HK-2 (cell line): ENCODE results near the gene KIF26B.
A peak's percentile ranks its signal among the peaks of the same experiment; 100 is the strongest.
"Not testable (repeated sequence)": the region's sequence is repeated elsewhere in the genome, so short reads cannot be mapped to it uniquely, and the experiment has no call there.

ENCODE experiments used
- DNase-seq: peaks from one replicate; pipeline ENCODE4 v3.0.0-alpha.2; 2018; ENCODE audit not compliant: unreplicated experiment

KIF26B gene

DNA sequence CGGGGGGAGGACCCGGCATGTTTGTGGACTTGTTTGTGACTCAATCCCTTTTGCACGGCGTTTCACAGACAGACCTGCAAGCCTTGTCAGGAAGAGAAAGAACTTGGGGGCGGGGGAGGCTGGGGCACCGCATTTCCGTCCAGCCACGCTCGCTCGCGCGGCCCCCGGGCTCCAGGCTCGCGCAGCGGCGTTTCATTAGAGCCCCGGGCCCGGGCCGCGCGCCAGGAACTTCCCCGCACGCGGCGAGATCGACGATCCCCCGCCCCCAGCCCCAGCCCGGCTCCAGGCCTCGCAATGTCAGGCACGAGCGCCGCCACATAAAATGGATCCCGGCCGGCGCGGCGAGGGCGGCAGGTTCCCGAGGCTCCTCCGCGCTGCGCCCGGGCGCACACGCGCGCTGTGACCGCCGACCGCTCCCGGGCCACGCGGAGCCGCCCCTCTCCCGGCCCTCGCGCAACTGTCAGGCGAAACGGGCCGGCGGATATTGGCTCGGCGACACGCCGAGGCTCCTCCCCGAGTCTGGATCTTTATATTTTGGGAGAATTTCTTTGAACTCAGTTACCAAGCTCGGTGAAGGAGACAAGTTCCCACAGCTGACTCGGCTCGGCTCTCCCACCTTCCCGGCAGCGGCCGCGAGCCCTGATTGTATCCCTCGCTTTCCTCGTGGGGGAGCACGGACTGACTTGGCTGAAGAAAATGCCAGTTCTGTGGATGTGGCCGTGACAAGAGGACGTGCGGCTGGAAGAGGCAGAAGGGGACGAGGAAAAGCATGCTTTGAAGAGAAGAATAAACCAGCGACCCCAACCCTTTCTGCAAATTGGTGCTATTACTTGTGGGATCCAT is at the start of gene KIF26B:
Gene KIF26B (plus strand): TSS at position 557 of the 843 bp plus-strand sequence. CDS start 440 bp downstream, outside the sequence.
- peak; percentile 80 for DNase-seq

DNA sequence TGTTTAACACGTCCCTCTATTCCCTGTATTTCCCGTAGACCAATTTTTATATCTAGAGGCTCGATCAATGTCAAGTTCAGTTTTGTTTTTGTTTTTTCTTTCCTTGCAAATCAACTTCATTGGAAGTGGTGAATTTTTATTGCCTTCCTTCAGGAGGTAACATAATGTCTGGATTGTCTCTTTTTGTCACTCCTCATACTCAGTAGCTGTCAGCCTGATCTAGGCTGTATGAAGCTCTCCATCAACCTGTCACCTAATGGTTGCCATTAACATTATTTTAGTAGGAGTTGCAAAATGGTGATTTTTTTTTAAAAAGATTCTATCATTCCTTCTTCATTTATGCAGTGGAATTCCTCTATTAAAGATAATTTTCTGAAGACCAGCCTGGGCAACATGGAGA is 49.7 kb upstream of the KIF26B start:
- DNase-seq, result no peak

DNA sequence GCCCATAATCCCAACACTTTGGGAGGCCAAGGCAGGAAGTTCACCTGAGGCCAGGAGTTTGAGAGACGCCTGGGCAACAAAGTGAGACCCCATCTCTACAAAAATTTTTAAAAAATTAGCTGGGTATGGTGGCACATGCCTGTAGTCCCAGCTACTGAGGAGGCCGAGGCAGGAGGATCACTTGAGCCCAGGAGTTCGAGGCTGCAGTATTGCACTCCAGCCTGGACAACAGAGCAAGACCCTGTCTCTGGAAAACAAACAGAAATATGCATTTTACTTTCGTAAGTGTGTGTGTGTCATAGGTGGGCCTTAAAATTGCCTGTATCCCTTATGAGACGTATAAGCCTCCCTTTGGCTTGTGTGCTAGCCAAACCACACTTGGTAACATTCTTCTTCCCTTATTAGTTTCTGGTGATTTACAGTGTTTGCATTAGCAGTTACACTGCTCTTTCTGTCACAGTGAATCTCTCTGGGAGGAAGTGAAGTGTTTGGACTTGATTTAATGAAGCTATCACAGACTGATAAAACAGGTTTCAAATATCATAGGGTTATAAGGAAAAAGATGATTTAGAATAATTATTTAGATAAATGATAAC is 48.9 kb upstream of the KIF26B start:
- DNase-seq, result no peak

DNA sequence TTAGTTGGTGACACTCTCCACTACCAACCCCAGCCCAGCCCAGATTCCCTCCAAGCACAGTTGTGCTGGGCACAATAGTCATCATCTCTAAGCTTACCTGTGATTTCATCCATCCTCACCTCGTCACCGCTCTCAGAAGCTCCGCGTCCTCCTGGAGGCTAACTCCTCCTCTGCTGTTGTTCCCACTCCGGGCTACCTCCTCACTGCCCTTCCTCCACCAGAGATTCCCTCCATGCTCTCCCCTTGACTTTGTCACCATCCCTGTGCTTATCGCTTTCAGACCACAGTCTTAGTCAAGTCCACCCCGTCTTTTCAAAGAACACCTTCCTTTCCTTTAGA is 47.0 kb upstream of the KIF26B start:
- no peak for DNase-seq

DNA sequence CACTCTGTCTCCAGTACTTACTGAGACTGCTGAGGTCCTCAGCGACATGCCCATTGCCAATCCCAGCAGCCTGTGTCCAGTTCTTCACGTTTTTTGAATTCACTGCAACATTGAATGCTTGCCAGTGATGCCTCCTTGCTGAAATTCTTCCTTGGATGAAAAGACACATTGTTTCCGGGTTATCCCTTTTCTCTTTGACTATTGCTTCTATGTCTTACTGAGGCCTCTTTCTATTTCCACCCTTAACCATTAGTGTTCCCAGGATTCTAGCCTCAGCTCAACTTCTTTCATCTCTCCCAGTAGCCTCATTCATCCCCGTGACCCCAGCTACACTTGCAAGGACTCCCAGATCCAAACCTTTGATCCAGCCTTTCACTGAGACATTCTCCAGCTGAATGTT is 46.5 kb upstream of the KIF26B start:
- DNase-seq, result no peak

DNA sequence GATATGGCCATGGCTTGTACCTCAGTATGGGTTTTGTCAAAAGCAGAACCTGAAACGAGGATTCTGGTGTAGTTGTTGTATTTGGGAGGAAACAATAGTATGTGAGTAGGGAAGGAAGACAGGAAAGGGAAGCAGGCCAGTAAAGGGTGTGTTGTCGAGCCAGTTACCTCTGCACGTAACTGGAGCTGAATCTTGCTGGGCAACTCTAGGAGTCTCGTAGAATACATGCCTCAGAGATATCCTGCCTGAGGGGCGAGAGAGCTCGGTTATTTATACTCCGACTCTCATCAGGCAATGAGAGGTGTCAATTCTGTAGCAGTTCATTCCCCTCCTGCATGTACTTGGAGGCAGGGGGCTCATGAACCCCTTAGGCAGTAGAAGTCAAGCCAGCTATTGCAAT is 45.9 kb upstream of the KIF26B start:
- no peak for DNase-seq

DNA sequence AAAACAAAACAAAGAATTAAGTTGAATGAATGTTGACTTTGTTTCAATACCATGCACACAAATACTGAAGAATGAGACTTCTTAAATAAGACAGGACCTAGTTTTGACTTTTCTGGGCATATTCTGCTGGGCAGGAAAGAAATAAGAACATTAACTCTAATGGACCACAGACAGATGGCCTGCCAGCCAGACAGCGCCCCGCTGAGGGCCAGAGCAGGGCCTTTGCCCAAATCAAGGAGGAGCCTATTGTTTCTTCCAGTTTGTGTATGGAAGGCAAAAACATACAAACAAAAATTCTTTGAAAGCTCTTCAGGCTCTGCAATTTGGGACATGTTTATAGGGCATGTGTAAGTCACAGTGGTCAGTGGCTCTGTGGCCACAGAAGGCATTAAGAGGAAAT is 44.4 kb upstream of the KIF26B start:
- DNase-seq, result no peak

DNA sequence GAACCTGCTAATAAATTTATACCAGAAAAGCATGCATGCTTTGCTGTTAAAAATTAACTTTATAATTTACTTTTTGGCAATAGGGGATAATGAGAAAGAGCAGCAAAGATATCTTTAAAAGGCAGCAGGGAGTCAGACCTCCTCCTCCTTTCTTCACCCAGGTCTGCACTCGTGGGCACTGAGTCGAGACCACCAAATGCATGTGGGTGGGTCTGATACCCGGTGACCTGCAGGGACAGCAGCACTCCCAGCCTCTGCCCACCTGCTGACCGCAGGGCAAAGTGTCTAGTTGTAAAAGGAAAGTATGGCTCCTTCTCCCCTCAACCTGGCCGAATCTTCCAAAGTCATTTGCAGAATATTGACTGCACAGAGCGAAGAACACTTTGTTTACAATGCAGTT is 43.7 kb upstream of the KIF26B start:
- no peak for DNase-seq

DNA sequence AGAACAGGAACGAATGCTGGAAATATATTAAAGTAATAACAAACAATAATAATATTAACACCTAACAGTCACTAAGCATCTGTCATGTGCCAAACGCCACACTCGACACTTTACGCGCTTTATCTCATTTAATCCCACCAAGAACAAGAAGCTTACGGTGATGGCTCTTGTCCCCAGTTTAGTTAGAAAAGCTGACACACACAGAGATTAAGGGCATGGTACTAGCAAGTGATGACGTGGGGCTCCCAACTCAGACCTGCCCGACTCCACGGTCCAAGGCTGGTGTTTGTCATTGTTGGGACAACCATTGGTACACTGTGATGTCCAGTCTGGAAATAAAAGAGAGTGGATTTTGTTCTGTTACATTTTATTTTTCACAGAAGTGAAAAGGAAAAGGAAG is 41.1 kb upstream of the KIF26B start:
- DNase-seq, result no peak

DNA sequence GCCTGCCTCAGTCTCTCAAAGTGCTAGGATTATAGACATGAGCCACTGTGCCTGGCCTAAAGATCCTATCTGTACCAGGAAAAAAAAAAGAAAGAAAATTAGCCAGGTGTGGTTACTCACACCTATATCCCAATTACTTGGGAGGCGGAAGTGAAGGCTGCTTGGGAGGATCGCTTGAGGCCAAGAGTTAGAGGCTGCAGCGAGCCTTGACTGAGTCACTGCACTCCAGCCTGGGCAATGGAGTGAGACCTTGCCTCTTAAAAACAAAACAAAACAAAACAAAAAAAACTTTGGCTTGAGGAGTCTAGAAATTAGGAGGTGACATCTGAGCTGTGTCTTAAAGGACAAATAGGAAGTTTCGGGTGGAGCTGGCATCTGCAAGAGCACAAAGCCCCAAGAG is 38.7 kb upstream of the KIF26B start:
- no peak for DNase-seq

DNA sequence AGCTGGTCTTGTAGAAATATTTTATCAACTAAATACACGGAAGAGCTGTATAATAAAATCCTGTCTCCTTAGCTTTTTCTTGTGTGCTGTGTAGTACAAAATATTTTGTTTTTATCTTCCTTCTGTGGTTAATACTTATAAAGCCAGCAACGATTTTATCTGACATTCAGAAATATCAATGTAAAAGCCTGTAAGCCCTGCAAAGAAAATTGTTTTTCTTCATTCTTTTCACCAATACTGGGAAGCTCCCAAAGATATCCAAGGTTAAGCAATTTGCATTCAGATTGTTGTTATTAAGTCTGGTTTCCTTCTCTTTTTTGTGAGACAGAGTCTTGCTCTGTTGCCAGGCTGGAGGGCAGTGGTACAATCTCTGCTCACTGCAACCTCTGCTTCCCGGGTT is 38.0 kb upstream of the KIF26B start:
- DNase-seq, result no peak

DNA sequence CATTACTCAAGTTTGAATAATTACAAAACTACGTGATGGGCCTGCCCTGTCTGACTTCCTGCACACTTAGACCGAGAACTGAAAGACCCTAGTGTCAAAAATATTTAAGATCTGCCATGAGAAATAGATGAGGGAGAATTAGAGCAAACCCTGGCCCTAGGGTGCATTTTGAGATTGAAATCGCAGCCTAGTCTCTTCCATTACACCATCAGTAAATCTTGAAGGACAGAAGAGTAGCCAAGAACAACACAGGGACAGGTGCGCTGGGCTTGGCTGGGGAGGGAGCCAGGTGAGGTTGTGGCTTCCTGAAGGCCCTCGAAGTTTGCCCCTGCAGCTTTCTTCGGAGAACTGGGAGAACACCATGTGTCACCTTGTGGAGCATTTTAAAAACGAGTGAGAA is 36.7 kb upstream of the KIF26B start:
- no peak for DNase-seq

DNA sequence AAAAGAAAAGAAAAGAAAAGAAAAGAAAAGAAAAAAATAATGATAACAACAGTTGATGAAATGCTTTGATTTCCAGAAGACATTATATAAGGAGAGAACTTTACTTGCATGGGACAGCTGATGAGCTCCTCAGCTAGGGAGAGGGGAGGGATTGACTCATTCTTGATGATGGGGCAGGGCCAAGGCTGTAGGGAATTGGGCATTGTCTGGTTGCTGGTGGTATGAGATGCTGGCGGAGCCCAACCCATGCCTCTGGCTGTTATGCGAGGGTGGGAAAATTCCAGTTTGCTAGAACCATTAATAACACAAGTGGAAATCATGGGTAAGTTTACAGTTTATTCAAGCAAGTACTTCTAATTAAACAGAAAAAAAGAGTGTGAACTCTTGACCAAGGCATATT is 36.0 kb upstream of the KIF26B start:
- no peak for DNase-seq

DNA sequence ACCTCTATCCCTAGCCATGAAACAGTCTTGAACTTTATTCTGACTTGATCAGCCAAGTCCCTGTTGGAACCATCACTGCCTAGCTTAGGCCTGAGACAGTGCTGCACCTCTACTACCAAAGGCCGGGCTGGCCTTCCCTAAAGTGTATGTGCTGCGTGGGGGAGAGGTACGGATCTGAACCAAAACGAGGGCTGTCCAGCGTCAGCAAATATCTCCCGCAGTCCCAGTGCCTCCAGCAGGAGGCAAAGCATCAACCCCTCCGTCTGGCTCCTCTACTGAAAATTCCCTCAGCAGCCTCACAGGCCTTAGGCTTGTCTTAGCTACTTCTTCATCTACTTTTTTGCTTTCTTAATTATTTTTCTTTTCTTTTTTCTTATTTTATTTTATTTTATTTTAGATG is 33.3 kb upstream of the KIF26B start:
- DNase-seq, result no peak

DNA sequence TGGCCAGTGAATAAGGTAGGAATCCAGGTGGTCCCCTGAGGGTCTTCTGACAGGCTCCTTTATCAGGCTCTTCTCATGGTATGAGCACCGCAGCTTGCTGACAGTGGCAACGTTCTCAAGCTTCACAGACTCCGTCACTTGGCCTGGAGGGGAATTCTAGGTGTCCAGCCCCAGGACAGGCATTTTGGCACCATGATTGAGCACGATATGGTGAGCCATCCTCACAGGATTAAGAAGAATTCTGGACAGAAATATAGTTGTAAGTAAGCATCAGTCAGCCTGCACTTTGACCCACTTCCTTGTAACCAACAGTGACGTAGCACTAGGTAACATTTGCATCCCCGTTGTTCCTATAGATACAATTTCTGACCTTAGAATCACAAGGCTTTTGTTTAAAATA is 30.5 kb upstream of the KIF26B start:
- DNase-seq, result no peak

DNA sequence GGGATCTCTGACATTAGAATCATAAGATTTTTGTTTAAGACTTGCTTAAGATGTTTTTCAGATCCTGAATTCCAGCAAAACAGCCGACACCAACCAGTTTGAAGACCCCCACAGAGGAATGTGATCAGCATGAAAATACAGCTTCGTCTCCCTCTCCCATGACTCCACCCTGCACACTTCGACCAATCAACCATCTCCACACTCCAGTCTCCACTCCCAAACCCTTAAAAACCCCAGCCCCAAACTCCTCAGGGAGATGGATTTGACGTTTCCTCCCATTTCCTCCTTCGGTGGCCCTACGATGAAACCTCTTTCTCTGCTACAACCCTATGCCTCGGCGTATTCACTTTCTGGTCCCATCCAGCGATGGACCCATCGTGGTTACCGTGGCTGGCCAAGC is 30.1 kb upstream of the KIF26B start:
- no peak for DNase-seq

DNA sequence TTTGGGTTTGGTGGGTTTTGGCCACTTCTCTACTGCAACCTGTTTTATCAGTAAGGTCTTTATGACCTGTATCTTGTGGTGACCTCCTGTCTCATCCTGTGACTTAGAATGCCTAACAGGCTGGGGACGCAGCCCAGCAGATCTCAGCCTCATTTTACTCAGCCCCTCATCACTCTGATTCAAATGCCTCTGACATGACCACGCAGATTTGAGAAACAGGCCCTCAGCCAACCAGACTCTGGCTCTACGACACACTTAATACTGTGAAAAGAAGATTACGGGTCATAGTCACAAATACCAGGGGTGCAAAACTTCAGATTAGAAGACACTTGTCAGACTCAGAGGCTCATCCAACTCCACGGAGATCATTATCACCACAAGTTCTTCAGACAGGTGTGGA is 28.3 kb upstream of the KIF26B start:
- no peak for DNase-seq

DNA sequence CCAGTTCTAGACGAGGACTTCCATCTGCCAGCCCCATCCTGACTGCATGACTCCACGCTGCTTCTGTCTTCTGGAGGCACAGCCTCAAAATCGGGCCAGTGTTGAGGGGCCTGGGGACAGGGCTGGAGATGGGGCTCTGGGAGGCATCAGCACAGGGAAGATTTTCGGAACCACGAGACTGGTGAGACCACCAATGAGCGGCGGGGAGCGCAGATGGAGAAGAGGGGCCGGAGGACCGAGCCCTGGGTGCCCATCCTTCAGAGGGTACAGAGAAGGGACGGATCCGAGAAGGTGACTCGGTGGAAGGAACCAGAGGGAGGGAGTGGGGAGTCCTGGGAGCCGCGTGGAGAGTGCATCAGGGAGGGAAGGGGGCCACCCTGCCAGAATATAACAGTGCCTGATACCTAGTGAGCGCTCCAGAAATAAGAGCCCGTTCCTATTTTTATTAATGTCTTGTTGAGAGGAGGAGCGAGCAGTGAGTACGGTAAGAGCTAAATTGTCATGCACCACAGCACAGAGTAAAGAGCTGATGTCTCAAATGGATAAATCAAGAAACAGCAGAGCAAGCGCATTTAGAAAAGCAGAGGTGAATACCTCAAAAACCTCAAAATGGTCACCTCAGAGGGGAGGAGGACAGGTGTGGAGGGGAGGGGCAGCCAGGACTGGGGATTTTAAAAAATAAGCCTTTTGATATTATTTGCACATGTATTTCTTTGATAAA is 26.2 kb upstream of the KIF26B start:
- DNase-seq, result no peak

DNA sequence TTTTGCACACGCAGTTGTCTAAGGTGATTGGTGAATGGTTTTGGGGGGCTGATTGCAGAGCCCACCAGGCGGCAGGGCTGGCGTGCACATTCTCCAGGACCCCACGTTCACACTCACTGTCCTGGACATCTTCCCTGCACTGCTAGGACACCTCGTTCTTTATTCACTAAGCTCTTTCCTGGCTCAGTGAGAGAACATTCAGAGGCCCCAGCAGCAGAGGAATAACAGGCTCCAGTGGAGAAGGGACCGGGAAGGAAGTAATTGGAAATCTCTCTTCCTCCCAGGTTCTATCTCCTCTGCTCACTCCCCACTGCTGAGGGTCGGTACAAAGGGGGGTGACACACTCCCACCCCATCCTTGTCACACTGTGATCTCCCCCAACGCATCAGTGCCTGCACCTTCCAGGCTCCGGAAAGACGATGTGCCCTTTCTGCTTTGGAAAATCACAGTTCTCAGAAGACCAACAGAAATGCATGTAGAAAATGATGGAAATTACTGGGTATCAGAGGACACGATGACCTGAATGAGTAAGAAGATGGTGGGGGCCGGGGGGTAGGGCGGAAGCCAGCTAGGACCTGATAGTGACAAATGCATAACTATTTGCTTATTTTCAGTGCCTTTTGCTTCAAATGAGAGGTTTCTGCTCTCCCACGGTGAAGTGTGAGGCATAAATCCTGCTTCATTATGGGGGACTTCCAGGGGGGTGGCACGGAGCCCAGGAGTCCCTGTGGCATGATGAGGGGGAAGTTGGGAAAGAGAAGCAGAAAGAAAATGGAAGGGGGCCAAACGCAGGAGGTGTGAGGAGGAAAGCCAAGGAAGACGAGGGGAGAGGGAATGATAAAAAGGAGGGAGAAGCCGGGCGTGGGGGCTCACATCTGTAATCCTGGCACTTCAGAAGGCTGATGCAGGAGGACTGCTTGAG is 25.2 kb upstream of the KIF26B start:
- no peak for DNase-seq

DNA sequence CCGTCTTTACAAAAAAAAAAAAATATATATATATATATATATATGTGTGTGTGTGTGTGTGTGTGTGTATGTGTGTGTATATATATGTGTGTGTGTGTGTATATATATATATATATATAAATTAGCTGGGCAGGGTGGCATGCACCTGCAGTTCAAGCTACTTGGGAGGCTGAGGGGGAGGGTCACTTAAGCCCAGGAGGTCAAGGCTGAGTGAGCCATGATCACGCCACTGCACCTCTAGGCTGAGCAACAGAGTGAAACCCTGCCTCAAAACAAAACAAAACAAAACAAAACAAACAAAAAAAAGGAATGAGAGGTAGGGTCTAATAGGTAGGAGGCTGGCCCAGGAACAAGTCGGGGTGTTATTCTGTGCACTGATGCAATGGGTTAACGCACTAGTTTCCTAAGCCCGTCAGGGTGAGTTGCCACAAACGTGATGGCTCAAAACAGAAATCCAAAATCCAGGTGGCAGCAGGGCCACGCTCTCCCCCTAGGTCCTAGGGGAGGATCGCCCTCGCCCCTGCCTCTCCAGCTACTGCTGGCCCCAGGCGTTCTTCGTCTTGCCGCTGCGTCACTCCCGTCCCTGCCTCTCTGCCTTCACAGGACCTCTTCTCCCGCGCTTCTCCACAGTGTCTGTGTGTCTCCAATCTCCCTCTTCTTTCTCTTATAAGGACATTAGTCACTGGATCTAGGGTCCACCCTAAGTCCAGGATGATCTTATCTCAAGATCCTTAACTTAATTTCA is 24.3 kb upstream of the KIF26B start:
- not testable (repeated sequence) for DNase-seq

DNA sequence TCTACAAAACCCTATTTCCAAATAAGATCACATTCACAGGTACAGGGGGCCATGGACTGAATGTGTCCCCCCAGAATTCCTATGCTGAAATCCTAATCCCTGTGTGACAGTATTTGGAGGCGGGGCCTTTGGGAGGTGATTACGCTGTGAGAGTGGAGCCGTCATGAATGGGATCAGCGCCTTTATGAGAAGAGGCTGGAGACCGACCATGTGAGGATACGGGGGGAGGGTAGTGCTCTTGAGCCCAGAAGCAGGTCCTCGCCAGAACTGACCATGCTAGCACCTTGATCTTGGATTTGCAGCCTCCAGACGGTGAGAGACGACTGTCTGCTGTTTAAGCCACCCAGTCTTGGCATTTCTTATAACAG is 23.8 kb upstream of the KIF26B start:
- DNase-seq, result no peak
